Activated CD4-positive, alpha-beta T cell treated with anti-CD3 and anti-CD28 coated beads for 4 hours (primary cell): ENCODE results near the gene SERTAD1.
A peak's percentile ranks its signal among the peaks of the same experiment; 100 is the strongest.
"Not testable (repeated sequence)": the region's sequence is repeated elsewhere in the genome, so short reads cannot be mapped to it uniquely, and the experiment has no call there.

ENCODE experiments used
- DNase-seq, 2 donors: peaks; one replicate each; pipeline ENCODE4 v3.0.0-alpha.2; 2020

SERTAD1 gene

DNA sequence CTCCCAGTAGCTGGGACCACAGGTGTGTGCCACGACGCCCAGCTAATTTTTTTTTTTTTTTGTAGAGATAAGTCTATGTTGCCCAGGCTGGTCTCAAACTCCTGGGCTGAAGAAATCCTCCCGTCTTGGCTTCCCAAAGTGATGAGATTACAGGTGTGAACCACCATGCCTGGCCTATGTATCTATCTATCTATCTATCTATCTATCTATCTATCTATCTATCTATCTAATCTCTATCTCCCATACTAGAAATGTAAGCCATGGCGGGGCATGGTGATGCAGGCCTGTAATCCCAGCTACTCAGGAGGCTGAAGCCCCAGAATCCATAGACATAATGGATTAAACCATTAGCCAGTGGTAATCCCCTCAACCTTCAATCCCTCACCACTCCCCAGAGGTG lies 24.9 kb upstream of the SERTAD1 start:
- DNase-seq = no peak

- no peak for DNase-seq
These were observed 23.7 kb upstream of the SERTAD1 start for GRCh38 chr19:40449506-40449905.

GRCh38 chr19:40446263-40446784 lies 20.5 kb upstream of the SERTAD1 start:
- DNase-seq = no peak

DNA sequence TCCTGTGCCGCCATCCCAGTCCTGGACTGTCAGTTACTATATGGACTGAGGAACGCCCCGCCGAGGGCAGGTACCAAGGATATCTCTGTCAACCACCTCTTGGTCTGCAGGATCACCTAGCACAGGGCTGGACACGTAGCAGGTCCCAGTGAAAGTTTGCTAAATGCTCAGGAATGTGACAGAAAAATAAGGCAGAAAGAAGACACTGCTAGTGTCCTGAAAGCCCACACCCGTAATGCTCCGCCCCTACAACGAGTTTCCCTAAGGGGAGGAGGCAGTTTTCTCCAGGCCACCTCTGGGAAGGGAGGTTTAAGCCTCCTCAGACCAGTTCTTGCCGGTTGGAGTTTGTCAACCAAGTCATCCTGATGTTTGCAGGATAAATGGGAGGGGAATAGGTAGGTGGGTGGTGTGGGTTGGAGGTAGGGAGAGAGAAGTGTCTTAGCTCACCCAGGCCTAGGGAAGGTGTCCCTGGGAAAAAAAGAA lies 20.0 kb upstream of the SERTAD1 start:
- no peak for DNase-seq

DNA sequence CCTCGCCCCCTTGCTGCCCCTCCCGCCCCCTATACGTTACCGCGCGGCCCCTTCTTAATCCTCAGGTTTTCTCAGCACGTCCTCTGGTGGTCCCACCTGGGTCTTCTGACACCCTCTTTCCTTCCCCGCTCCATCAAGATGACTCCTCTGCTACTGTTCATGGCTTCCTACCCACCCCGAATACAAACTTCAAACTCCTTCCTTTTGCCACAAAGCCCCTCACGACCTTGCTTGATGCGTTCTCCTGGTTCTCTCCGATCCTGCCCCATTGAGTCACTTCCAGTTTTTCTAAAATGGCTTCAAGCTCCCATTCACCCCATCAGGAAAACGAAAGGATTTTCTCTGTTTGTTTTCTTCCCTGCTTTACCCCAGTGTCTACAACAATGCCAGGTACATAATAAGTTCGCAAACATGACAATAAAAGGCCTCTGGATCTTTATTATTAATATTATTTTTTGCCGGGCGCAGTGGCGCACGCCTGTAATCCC lies 19.1 kb upstream of the SERTAD1 start:
- DNase-seq = no peak

GRCh38 chr19:40444000-40444824 lies 18.4 kb upstream of the SERTAD1 start, which contains the start of gene SERTAD3:
Gene SERTAD3 (minus strand): TSS chr19:40444335. CDS start chr19:40442080, 2,255 bp downstream.
- peak; percentile 96 to 98 for DNase-seq

DNA sequence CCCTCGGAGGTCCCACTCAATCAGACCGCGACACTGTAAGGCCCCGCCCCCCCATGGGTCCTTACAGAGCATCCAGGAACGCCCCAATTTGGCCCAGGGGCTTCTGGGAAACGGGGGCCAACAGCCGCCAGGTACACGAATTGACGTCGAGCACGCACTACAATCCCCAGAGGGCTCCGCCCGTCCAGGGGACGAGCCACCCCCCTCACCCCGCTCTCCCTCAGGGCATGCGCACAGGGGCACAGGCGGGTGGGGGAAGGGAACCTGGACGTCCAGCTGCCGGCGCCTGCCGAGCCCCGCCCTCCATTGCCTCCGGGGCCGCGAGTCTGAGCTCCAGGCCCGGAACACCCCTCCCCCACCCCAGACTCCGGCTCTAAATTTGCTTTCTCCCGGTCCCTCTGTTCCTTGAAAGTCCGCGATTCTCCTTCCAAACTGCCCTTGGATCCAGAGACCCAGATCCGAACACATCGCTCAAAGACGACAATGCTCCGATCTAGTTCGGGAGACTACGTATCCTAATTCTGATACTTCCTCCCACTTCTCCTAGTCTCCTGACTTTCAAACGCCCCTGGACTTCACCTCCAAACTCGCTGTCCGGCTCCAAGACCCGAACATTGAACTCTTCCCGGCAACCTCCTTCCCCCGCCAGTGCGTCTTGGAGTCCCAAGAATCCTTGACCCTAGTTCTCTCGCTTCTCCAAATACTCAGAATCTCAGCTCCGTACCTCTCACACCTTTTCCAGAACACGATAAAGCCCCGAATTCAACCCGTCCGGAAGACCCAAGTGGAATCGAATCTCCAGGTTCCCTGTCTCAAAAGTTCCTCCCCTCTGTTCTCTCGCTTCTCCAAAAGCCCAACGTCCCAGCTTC lies 17.6 kb upstream of the SERTAD1 start:
- peak; percentile 99 to 100 for DNase-seq

DNA sequence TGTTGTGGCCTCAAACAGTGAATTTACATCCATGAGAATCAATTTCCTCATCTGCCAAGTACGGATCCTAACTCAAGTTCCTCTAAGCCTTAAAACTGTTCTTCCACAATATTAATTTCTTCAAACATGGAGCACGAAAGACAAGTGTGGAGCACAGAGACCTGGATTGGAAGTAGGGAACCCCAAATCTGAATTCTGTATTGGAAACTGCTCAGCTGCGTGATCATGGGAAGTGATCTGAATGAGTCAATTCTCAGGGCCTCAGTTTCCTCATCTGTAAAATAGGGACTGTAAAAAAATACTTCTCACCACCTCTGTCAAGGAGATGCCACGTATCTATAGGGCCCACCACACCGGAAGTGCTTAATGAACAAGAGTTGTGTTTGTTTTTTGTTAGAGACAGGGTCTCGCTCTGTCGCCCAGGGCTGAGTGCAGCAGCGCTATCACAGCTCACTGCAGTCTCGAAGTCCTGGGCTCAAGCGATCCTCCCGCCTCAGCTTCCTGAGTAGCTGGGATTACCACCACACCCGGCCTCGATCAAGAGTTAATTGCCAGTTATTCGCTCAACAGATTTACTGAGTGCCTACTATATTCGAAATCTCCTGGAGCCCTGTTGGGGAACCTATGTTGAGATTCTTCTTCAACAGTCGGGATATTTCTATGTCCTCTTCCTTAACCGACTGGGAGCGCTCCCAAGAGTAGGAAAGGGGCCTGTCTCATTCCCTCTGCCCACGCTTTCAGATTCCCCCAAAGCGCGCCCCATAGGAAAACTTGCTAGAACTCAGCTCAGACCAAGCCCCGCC lies 16.7 kb upstream of the SERTAD1 start:
- no peak for DNase-seq

GRCh38 chr19:40441719-40442253 lies 16.0 kb upstream of the SERTAD1 start:
- DNase-seq = no peak

GRCh38 chr19:40438284-40438683 lies 12.5 kb upstream of the SERTAD1 start:
- no peak for DNase-seq

DNA sequence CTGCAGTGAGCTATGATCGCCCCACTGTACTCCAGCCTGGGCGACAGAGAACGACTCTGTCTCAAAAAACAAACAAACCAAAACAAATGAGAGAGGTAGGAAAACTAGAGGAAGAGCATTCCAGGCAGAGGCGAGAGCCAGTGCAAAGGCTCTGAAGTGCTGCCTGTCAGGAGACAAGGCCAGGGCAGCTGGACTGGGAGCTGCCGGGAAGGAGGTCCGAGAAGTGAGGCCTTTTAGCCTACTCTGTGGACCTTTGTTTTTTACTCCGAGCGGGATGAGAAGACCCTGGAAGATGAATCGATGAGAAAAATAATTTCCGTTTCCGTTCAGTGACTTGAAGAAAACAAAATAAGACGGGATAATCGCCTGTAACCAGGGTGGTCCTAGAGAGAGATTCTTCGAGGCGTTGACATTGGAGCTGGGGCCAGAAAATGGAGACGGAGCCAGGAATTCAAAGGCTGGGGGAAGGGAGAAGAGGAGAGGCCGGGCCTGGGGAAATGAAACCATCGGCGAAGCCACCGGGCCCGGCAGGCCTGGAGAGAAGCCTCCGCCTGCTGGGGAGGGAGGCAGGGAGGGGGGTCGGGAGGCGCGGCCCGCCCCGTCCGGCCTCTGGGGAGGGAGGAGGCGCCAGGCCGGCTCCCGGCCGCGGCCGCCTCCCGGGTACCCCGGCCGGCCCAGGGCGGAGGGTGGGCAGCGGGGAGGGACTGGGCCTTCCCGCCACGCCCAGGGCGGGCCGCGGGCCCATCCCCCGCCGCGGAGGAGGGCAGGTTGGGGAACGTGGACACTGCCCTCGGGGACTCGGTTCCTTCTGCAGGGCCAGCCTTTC lies 7.8 kb upstream of the SERTAD1 start:
- DNase-seq = peak; percentile 34 to 49

- DNase-seq = not testable (repeated sequence)
These were observed 7.0 kb upstream of the SERTAD1 start for GRCh38 chr19:40432760-40433159.

DNA sequence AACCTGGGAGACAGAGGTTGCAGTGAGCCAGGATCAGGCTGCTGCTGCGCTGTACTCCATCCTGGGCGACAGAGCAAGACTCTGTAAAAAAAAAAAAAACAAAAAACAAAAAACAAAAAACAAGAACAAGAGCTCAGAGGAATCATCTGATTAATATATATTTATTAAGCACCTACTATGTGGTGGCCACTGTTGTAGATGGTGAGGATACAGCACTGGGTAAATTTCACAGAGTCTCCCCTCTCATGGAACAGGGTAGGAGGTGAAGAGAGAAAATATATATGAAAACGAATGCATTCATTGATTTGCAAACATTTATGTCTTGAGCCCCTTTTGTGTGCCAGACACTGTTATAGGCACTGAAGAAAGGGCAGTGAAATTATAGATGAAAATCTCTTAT lies 5.9 kb upstream of the SERTAD1 start:
- no peak for DNase-seq

DNA sequence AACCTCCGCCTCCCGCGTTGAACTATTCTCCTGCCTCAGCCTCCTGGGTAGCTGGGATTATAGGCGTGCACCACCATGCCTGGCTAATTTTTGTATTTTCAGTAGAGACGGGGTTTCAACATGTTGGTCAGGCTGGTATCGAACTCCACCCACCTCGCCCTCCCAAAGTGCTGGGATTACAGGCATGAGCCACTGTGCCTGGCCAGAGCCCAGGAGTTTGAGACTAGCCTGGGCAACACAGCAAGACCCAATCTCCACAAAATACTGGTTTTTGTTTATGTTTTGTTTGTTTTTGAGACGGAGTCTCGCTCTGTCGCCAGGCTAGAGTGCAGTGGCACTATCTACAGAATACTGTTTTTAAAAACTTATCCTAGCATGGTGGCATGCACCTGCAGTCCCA lies 4.5 kb upstream of the SERTAD1 start:
- not testable (repeated sequence) for DNase-seq

DNA sequence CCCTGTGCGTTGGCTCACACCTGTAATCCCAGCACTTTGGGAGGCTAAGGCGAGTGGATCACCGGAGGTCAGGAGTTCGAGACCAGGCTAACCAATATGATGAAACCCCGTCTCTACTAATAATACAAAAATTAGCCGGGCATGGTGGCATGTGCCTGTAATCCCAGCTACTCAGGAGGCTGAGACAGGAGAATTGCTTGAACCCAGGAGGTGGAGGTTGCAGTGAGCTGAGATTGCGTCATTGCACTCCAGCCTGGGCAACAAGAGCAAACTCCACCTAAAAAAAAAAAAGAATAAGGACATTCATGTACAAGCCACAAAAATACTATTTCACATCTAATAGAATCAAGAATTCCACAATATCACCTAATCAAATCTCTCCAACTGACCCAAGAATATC lies 2.4 kb upstream of the SERTAD1 start:
- not testable (repeated sequence) for DNase-seq

DNA sequence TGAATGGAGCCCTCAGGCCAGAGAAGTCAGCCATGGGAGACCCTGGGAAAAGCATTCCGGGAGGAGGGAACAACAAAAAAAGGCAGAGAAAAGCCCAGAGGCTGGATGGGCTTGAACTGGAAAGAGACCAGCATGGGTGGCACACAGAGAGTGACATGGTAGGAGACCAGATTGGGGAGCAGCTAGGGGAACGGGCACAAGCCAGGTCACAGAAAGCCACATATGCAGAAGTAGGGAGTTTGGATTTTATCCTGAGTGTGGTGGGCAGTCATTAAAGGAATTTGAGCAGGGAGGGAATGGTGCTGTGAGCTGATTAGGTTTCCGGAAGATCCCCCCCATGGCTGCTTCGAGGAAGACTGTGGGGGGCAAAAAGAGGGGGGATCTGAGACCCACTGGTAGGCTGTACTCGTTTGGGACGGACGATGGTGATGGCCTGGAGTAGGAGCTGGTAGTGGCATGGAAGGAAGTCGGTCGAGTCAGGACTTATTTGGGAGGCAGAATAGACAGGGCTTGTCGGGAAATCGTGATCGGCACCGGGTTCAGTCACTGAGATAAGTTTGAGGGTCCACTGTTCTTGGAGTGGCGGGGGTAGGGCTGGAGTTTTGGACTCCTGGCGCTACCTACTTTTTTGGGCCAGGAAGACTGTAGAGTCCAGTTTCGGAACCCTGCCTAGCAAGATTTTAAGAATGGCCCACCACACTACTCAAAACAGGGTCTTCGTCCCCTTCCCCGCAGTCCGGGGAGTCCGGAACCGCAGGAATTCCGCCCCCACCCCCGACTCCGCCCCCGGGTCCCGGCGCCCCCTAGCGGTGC lies 949 bp downstream of the SERTAD1 start:
- no peak for DNase-seq

- no peak for DNase-seq
These were observed 1.9 kb downstream of the SERTAD1 start for GRCh38 chr19:40423938-40424337.

- no peak for DNase-seq
These were observed 2.8 kb downstream of the SERTAD1 start for GRCh38 chr19:40422748-40423566.
